Measurements from ENCODE around the gene GADD45GIP1. TPM values are rescaled to one million over a fixed set of nuclear protein-coding genes. Genes with fewer than 3 reads are reported as not detected.

The GADD45GIP1 gene
- total RNA-seq, 1 donor = 5.2 TPM

DNA sequence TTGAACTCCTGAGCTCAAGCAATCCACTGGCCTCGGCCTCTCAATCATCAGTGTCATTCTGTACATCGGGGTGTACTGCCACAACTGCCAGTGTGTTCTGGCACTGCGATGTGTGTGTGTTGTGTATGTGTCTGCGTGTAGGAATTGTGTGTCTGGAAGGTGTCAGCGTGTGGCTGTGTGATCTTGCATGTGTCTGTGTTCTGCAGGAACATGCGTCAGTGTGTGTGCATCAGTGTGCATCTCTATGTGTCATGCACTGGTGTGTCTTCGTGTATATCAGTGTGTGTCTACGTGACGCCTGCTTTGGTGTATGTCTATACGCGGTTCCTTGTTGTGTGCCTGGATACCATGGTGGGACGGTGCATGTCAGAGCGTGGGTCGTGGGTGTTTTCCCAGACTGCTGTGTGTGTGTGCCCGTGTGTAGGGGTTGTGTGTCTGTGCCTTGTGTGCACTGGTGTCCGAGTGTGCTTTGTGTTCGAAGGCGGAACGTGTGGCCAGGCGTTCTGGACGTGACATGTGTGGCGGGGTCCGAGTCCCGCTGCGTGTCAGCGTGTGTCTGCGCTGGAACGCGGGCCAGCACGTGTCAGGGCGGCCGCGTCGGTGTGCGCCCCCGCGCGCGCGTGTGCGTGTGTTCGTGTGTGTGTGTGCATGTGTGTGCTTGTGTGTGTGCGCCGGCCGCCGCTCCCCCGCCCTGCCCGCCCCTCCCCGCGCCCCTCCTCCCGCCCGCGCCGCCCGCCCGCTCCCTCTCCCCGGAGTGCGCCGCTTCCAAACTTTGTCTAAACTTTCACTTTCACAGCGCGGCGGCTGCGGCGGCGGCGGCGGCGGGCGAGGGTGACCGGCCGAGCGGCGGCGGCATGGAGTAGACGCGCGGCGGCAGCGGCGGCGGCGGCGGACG is 37.9 kb upstream of the GADD45GIP1 start, which contains the start of gene NFIX:
NFIX (plus strand) TSS at position 775 of the 895 bp plus-strand sequence. CDS start 363 bp downstream, outside the sequence.
- H3K4me1 ChIP-seq (ENCODE audit: insufficient read depth, low read length) = peaks cover 9% of the 10 kb centered on the region
- H3K4me3 ChIP-seq (ENCODE audit: low read length) = peak within 1 kb of the TSS; percentile 34
- no peaks in the 10 kb centered on the region for H3K9me3 ChIP-seq (ENCODE audit: low read depth, low read length)
- H3K27me3 ChIP-seq (ENCODE audit: insufficient read depth, low read length) = peaks cover 8% of the 10 kb centered on the region

DNA sequence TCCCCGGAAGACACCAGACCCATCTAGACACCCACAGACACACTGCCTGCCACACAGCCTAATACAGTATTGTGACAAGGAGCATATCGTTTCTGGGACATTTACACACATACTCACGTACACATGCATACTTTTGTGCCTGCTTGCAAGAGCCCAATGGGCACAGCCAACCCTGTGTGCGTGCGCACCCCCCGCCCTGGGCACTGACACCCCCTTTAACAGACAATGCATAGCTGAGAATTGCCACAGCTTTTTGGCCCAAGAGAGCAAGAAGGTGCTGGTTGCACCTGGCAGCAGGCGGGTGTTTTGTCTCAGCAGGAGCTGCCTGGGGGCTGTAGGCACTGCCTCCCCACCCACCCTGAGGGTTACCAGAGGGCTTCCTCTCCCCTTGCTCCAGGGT is 36.5 kb upstream of the GADD45GIP1 start:
- peaks cover 8% of the 10 kb centered on the region for H3K27me3 ChIP-seq (ENCODE audit: insufficient read depth, low read length)
- no peaks in the 10 kb centered on the region for H3K9me3 ChIP-seq (ENCODE audit: low read depth, low read length)
- H3K4me3 ChIP-seq (ENCODE audit: low read length) = no peak overlapping the region
- peaks cover 9% of the 10 kb centered on the region for H3K4me1 ChIP-seq (ENCODE audit: insufficient read depth, low read length)

DNA sequence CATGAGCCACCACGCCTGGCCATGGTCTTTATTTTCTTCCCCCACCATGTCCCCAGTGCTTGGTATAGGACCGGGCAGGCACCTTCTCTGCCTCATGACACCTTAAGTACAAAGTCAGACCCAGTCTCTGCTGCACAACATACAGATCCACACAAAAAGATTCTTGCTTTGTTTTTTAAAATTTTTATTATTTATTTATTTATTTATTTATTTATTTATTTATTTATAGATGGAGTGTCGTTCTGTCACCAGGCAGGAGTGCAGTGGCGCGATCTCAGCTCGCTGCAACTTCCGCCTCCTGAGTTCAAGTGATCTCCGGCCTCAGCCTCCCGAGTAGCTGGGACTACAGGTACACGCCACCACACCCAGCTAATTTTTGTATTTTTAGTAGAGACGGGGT is 35.7 kb upstream of the GADD45GIP1 start:
- H3K4me1 ChIP-seq (ENCODE audit: insufficient read depth, low read length) = peaks cover 9% of the 10 kb centered on the region
- H3K27me3 ChIP-seq (ENCODE audit: insufficient read depth, low read length) = peaks cover 8% of the 10 kb centered on the region
- H3K4me3 ChIP-seq (ENCODE audit: low read length) = no peak overlapping the region
- no peaks in the 10 kb centered on the region for H3K9me3 ChIP-seq (ENCODE audit: low read depth, low read length)

DNA sequence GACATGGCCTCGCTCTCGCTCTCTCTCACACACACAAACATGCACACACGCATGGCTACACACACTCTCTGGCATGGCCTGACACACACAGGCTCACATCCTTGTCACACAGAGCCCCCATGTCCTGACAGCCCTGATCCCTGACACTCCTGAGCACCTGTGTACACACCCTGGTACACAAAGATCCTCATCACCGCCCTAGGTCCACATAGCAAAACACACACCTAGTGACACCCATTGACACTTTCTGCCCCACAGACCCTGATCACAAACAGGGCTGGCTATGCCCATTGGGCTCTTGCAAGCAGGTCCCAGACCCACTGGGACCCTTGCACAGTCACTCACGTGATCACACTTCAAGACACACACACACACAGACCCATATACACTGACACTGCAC is 34.3 kb upstream of the GADD45GIP1 start:
- Histone ChIP-seq H3K4me3 (ENCODE audit: low read length) (no peak overlapping the region), H3K27me3 (ENCODE audit: insufficient read depth, low read length) (peaks cover 8% of the 10 kb centered on the region), H3K9me3 (ENCODE audit: low read depth, low read length) (no peaks in the 10 kb centered on the region), H3K4me1 (ENCODE audit: insufficient read depth, low read length) (peaks cover 9% of the 10 kb centered on the region)

DNA sequence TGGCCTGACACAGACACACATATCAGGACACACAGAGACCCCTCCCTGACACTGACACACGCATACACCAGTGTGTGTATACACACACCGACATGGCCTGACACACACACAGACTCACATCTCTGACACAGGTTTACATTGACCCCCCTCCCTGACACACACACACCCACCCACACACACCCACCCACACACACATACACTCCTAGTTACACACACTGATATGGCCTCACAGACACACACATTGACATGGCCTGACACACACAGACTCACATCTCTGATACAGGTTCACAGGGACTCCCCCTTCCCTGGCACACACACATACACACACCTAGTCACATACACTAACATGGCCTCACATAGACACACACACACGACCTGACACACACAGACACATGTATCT is 33.8 kb upstream of the GADD45GIP1 start:
- H3K9me3 ChIP-seq (ENCODE audit: low read depth, low read length) = no peaks in the 10 kb centered on the region
- H3K27me3 ChIP-seq (ENCODE audit: insufficient read depth, low read length) = peaks cover 8% of the 10 kb centered on the region
- no peak overlapping the region for H3K4me3 ChIP-seq (ENCODE audit: low read length)
- peaks cover 6% of the 10 kb centered on the region for H3K4me1 ChIP-seq (ENCODE audit: insufficient read depth, low read length)

DNA sequence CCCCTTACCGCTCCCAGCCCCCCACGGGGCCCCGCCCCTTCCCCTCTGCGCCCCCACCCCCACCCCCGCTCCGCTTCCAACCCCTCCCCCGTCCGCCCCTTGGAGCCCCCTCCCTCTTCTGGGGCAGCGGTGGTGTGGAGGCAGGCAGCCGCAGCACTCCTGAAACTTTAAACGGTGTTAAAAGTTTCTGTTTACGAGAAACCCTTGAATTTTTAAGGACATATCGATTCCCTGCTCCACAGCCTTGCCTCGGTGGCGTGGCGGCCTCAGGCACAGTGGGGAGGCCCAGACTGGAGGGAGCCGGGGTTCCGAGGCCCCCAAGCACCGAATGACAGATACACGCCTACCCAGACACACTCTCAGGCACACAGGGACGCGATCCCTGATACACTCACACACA is 33.4 kb upstream of the GADD45GIP1 start:
- Histone ChIP-seq H3K27me3 (ENCODE audit: insufficient read depth, low read length) (peaks cover 8% of the 10 kb centered on the region), H3K9me3 (ENCODE audit: low read depth, low read length) (no peaks in the 10 kb centered on the region), H3K4me3 (ENCODE audit: low read length) (no peak overlapping the region), H3K4me1 (ENCODE audit: insufficient read depth, low read length) (peaks cover 6% of the 10 kb centered on the region)

DNA sequence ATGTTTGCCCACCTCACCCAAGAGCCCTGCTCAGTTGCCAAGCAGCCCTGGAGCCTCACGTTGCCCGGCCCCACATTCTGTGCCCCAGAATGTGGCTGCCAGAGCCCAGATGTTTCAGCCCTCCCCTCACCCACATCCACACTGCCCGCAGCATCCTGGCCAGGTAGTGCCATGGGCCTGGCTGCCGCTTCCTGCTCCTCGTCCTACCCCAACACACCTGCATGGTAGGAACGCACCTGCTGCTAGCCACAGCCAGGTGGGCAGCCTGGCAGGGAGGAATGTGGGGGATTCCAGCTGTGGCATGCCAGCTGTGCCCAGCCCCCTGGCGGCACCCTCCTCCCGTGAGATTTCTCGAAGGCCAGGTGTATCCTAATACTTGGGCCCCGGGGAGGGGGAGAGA is 30.8 kb upstream of the GADD45GIP1 start:
- Histone ChIP-seq H3K27me3 (ENCODE audit: insufficient read depth, low read length) (no peaks in the 10 kb centered on the region), H3K4me3 (ENCODE audit: low read length) (no peak overlapping the region), H3K4me1 (ENCODE audit: insufficient read depth, low read length) (peaks cover 24% of the 10 kb centered on the region), H3K9me3 (ENCODE audit: low read depth, low read length) (no peaks in the 10 kb centered on the region)

DNA sequence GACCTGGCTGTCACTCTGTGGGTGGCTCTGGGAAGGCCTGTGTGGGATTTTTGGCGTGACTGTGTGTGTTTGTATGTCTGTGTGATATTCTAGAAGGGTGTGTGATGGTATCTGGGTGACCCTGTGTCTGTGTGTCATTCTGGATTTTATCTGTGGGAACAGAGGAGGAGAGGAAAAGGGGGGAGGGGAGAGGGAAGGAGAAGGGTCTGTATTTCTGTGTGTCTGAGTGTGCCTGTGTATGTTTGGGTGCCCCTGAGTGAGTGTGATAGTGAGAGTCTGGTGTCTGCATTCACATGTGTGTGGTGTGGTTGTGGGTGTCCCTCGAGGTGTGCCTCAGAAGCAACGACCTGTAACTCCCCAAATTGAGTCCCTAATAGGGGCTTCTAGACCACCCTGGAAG is 30.2 kb upstream of the GADD45GIP1 start:
- H3K9me3 ChIP-seq (ENCODE audit: low read depth, low read length) = no peaks in the 10 kb centered on the region
- peaks cover 25% of the 10 kb centered on the region for H3K4me1 ChIP-seq (ENCODE audit: insufficient read depth, low read length)
- no peaks in the 10 kb centered on the region for H3K27me3 ChIP-seq (ENCODE audit: insufficient read depth, low read length)
- no peak overlapping the region for H3K4me3 ChIP-seq (ENCODE audit: low read length)

DNA sequence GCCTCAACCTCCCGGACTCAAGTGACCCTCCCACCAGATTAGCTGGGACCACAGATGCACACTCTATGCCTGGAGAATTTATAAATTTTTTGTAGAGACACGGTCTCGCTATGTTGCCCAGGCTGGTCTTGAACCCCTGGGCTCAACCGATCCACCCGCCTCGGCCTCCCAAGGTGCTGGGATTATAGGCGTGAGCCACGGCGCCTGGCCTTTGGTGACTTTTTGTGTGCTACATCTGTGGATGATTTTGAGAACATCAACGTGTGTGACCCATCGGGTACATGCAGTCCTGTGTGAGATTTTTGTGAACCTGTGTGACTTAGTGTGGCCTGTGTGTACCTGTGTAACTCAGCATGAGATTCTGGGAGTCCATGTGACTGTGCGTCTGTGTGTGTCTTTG is 29.7 kb upstream of the GADD45GIP1 start:
- peaks cover 25% of the 10 kb centered on the region for H3K4me1 ChIP-seq (ENCODE audit: insufficient read depth, low read length)
- no peaks in the 10 kb centered on the region for H3K9me3 ChIP-seq (ENCODE audit: low read depth, low read length)
- H3K4me3 ChIP-seq (ENCODE audit: low read length) = no peak overlapping the region
- no peaks in the 10 kb centered on the region for H3K27me3 ChIP-seq (ENCODE audit: insufficient read depth, low read length)

DNA sequence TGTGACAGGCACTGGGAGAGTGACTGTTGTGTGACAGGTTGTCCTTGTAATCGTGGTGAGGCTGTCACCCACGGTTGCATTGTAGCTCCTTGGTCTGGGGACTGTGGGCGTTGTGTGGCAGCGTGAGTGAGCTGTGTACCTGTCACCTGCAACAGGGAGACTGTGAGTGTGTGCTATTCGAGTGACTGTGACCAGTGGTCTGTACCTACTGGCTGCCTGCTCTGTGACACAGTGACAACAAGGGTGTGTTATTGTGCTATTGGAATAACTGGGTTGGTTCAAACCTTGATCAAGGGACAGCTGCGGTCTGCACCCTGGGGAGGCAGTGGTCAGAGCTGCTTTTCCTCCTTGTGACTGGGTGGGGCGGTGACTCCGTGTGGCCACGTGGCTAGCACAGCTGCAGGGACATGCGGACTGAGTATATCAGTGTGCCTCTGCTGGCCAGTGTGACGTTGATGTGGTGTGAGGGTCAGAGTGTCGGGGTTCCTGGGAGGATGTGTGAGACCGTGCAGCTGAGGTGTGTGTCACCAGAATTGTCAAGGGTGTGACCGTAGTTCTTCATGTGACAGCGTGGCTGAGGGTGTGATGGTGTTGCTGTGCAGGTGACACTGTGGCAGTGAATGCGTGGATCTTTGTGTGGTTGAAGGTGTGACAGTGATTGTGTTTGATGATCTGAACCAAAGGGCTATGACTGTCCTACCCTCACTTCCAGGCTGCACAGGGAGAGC is 28.2 kb upstream of the GADD45GIP1 start:
- H3K4me3 ChIP-seq (ENCODE audit: low read length) = no peak overlapping the region
- no peaks in the 10 kb centered on the region for H3K9me3 ChIP-seq (ENCODE audit: low read depth, low read length)
- peaks cover 25% of the 10 kb centered on the region for H3K4me1 ChIP-seq (ENCODE audit: insufficient read depth, low read length)
- no peaks in the 10 kb centered on the region for H3K27me3 ChIP-seq (ENCODE audit: insufficient read depth, low read length)

DNA sequence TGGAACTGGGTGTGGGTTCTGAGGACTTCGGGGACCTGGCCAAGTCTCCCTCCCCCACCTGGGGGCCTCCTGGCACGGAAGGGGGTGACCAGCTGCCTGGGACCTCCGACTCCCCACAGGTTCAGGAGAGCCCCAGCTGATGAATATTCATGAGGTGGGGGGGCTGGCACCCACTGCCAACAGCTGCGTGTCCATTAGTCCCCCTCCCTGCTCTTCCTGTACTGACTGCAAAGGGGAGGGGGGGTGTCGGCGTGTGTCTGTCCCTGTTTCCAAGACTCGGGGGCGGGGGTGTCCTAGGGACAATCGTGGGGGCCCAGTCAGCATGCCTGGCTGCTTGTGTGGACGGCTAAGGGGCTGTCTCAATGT is 27.6 kb upstream of the GADD45GIP1 start:
- no peaks in the 10 kb centered on the region for H3K27me3 ChIP-seq (ENCODE audit: insufficient read depth, low read length)

DNA sequence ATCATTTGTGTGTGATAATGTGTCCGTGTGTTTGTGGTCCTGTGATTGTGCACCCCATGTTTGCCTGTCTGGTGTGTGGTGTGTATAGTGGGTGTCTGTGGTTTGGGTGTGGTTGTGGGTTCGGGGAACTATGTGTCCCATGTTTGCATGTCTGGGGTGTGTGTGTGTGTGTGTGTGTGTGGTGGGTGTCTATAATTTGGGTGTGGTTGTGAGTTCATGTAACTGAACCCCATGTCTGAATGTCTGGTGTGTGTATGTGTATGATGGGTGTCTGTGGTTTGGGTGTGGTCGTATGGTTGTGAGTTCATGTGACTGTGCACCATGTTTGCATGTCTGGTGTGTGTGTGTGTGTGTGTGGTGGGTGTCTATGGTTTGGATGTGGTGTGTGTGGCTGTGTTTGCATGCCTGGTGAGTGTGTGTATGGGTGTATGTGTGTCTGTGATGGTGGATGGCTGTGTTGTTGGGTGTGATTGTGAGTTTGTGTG is 27.2 kb upstream of the GADD45GIP1 start:
- Histone ChIP-seq H3K27me3 (ENCODE audit: insufficient read depth, low read length) (no peaks in the 10 kb centered on the region), H3K9me3 (ENCODE audit: low read depth, low read length) (no peaks in the 10 kb centered on the region), H3K4me3 (ENCODE audit: low read length) (no peak overlapping the region), H3K4me1 (ENCODE audit: insufficient read depth, low read length) (peaks cover 25% of the 10 kb centered on the region)

More for the DNA sequence above, 27.6 kb upstream of the GADD45GIP1 start:
- Histone ChIP-seq H3K9me3 (ENCODE audit: low read depth, low read length) (no peaks in the 10 kb centered on the region), H3K4me3 (ENCODE audit: low read length) (no peak overlapping the region), H3K4me1 (ENCODE audit: insufficient read depth, low read length) (peaks cover 25% of the 10 kb centered on the region)

DNA sequence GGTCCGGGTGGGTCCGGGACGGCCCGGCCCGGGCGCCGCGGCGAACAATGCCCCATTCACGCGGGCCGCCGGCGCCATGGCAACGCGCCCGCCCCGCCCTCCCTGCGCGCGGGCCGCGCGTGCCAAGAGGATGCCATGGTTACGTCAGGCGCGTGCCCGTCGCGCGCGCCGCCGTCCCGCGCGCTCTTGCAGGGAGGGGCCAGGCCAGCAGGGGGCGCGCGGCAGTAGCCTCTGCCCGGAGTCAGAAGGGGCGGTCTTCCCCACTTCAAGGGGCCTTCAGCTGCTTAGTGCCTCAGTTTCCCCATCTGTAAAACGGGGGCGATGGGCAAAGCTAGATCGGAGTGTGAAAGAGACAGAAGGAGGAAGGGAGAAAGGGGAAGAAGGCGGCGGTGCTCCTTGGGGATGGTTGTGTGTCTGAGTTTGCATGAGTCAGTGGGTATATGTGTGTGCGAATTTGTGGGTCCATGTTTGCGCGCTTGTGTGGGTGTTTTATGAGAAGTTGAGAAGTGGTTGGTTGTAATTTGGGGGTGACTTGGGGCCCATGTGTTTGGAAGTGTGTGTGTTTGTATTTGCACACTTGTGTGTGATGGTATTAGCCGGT is 26.6 kb upstream of the GADD45GIP1 start:
- H3K4me3 ChIP-seq (ENCODE audit: low read length) = no peak overlapping the region

DNA sequence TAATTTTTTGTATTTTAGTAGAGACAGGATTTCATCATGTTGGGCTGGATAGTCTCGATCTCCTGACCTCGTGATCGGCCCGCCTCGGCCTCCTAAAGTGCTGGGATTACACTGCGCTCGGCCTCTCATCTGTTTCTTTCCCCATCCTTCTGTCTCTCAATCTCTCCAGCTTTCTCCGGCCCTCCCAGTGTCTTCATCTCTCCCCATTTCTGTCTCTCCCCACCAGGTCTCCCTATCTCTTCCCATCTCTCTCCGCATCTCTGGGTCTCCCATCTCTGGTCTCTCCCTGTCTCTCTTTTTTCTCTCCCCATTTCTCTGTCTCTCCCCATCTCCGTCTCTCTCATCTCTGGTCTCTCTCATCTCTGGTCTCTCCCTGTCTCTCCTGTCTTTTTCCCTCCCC is 26.1 kb upstream of the GADD45GIP1 start:
- H3K9me3 ChIP-seq (ENCODE audit: low read depth, low read length) = no peaks in the 10 kb centered on the region
- H3K4me1 ChIP-seq (ENCODE audit: insufficient read depth, low read length) = peaks cover 25% of the 10 kb centered on the region
- H3K27me3 ChIP-seq (ENCODE audit: insufficient read depth, low read length) = no peaks in the 10 kb centered on the region
- H3K4me3 ChIP-seq (ENCODE audit: low read length) = no peak overlapping the region

More for the DNA sequence above, 26.6 kb upstream of the GADD45GIP1 start:
- Histone ChIP-seq H3K27me3 (ENCODE audit: insufficient read depth, low read length) (no peaks in the 10 kb centered on the region), H3K9me3 (ENCODE audit: low read depth, low read length) (no peaks in the 10 kb centered on the region), H3K4me1 (ENCODE audit: insufficient read depth, low read length) (peaks cover 25% of the 10 kb centered on the region)

DNA sequence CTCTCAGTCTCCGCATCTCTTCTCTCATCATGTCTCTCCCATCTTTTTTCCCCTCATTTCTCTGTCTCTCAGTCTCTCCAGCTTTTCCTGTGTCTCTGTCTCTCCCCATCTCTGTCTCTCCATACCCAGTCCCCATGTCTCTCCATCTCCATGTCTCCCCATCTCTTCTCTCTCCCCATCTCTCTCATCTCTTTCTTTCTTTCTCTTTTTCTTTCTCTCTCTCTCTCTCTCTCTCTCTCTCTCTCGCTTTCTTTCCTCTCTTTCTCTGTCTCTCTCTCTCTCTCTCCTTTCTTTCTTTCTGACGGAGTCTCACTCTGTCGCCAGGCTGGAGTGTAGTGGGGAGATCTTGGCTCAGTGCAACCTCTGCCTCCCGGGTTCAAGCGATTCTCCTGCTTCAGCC is 25.6 kb upstream of the GADD45GIP1 start:
- Histone ChIP-seq H3K9me3 (ENCODE audit: low read depth, low read length) (no peaks in the 10 kb centered on the region), H3K4me3 (ENCODE audit: low read length) (no peak overlapping the region), H3K4me1 (ENCODE audit: insufficient read depth, low read length) (peaks cover 25% of the 10 kb centered on the region), H3K27me3 (ENCODE audit: insufficient read depth, low read length) (no peaks in the 10 kb centered on the region)

All from mononuclear cell (primary cell).